GM12878 (cell line): ENCODE data around the gene ARHGAP40. TPM values are rescaled to one million over a fixed set of nuclear protein-coding genes. Genes with fewer than 3 reads are reported as not detected.

Source experiments
- ATAC-seq: fragments of 200-7000 bp; cut with Tn5 transposase; 3 replicates; pipeline ENCODE4 v1.9.1; 2020; ENCODE audit warnings: mild to moderate bottlenecking, moderate library complexity
- BruUV-seq: library from RNA; stranded (reverse); fragments of 400-500 nt; replicated peaks from 2 replicates; lab custom pipeline; 2021; lab: Mats Ljungman, UMichigan
- CTCF ChIA-PET: fragments of 300-600 bp; sonication (Branson Sonifier 250); formaldehyde crosslinking; extraction: SDS; loops from one replicate; lab custom pipeline; 2021; ENCODE audit warnings: inconsistent platforms; lab: Yijun Ruan, JAX
- POLR2A ChIA-PET: fragments of 350-600 bp; formaldehyde crosslinking; extraction: SDS; loops from one replicate; lab custom pipeline; 2021; ENCODE audit warnings: inconsistent platforms; lab: Charles Lee
- RAD21 ChIA-PET: fragments of 300-600 bp; sonication (Branson Sonifier 250); formaldehyde crosslinking; loops from one replicate; lab custom pipeline; 2023; ENCODE audit warnings: antibody characterized with exemption; ENCODE audit not compliant: unreplicated experiment; lab: Charles Lee
- SMC1A ChIA-PET: fragments of 300-600 bp; sonication (Branson Sonifier 250); formaldehyde crosslinking; loops from one replicate; lab custom pipeline; 2023; ENCODE audit not compliant: unreplicated experiment, uncharacterized antibody; lab: Charles Lee
- DNase-seq: peaks from one replicate; pipeline ENCODE4 v3.0.0-alpha.2; 2011; ENCODE audit warnings: low read depth, low spot score
- FAIRE-seq: peaks from 3 replicates; lab custom pipeline; 2011; peaks lifted over from hg19 to GRCh38; lab: Jason Lieb, UNC
- H2AFZ ChIP-seq: 2 replicates; pipeline ENCODE4 v1.6.0; 2011; ENCODE audit warnings: low read depth, low read length, control low read depth; ENCODE audit not compliant: control insufficient read depth
- H3K27ac ChIP-seq: 2 replicates; pipeline ENCODE4 v1.5.1; 2011; ENCODE audit warnings: control low read depth; ENCODE audit not compliant: control insufficient read depth, insufficient read depth
- H3K27me3 ChIP-seq, 2 experiments: replicated peaks in 1 of 2; 2 replicates each; pipeline versions ENCODE4 v1.6.0 to v1.6.1; 2011; ENCODE audit warnings: low read length in 1 of 2; ENCODE audit not compliant: control insufficient read depth in 2 of 2, insufficient read depth in 2 of 2
- H3K36me3 ChIP-seq, 2 experiments: 2 replicates each; pipeline ENCODE4 v1.5.1; 2011; ENCODE audit warnings: low read length in 1 of 2; ENCODE audit not compliant: control insufficient read depth in 2 of 2, insufficient read depth in 2 of 2
- H3K4me1 ChIP-seq: 2 replicates; pipeline ENCODE4 v1.6.1; 2011; ENCODE audit warnings: mild to moderate bottlenecking, low read length, moderate library complexity, mixed read lengths; ENCODE audit not compliant: control insufficient read depth, insufficient read depth
- H3K4me2 ChIP-seq: 2 replicates; pipeline ENCODE4 v1.6.0; 2011; ENCODE audit warnings: control low read depth; ENCODE audit not compliant: control insufficient read depth, insufficient read depth
- H3K4me3 ChIP-seq: fragments of 200-600 bp; sonication (generic); 2 replicates; pipeline ENCODE4 v1.5.1; 2016
- H3K79me2 ChIP-seq: 2 replicates; pipeline ENCODE4 v1.6.0; 2011; ENCODE audit warnings: low read length; ENCODE audit not compliant: control insufficient read depth, insufficient read depth
- H3K9ac ChIP-seq: 2 replicates; pipeline ENCODE4 v1.8.0; 2011; ENCODE audit warnings: low read length, control low read depth, mixed read lengths; ENCODE audit not compliant: control insufficient read depth, insufficient read depth
- H3K9me3 ChIP-seq: replicated peaks from 3 replicates; pipeline ENCODE4 v1.5.1; 2011; ENCODE audit warnings: mild to moderate bottlenecking, low read length; ENCODE audit not compliant: control insufficient read depth, insufficient read depth
- H4K20me1 ChIP-seq: 2 replicates; pipeline ENCODE4 v1.6.0; 2011; ENCODE audit not compliant: control insufficient read depth, insufficient read depth
- ASH2L ChIP-seq: fragments of 300-600, 200-600 bp; sonication (generic); IDR thresholded peaks from 2 replicates; pipeline ENCODE4 v1.6.1; 2017; ENCODE audit warnings: low read depth, mild to moderate bottlenecking, borderline replicate concordance
- NFYA ChIP-seq: IDR thresholded peaks from 2 replicates; pipeline ENCODE4 v1.6.1; 2011; ENCODE audit warnings: low read depth, mild to moderate bottlenecking, low read length, improper control_type of control experiment, borderline replicate concordance
- TAF1 ChIP-seq: IDR thresholded peaks from 2 replicates; pipeline ENCODE4 v1.6.1; 2011; ENCODE audit warnings: mild to moderate bottlenecking, low read depth, low read length, borderline replicate concordance
- TCF7 ChIP-seq: IDR thresholded peaks from 2 replicates; pipeline ENCODE4 v1.6.1; 2014; ENCODE audit warnings: antibody characterized with exemption, borderline replicate concordance
- ZNF207 ChIP-seq: fragments of 450-650 bp; IDR thresholded peaks from 2 replicates; pipeline ENCODE4 v1.6.1; 2014; ENCODE audit warnings: antibody characterized with exemption, mild to moderate bottlenecking, borderline replicate concordance
- WGBS: methylation state at CpG from one replicate; pipeline ENCODE4 v1.1.6; 2016; ENCODE audit warnings: low lambda C conversion rate; ENCODE audit not compliant: insufficient replicate concordance, insufficient coverage; ENCODE audit errors: missing lambda C conversion rate; 5-methylcytosine and 5-hydroxymethylcytosine counted together
- in situ Hi-C: fragments of 300-500 bp; cut with MboI; formaldehyde crosslinking; loops from 9 replicates; pipeline ENCODE4 v1.14.3; 2018; ENCODE audit warnings: mixed read lengths
- intact Hi-C: fragments of 100-400 bp; cut with micrococcal nuclease; formaldehyde crosslinking; loops from one replicate; pipeline ENCODE4 v1.14.2; 2022; ENCODE audit not compliant: unreplicated experiment
- polyA plus RNA-seq, 11 experiments: library from polyadenylated mRNA; depleted of rRNA in 4 of 11; unstranded in 6 of 11; stranded (reverse) in 5 of 11; fragments of >200 nt; fragmentation: Nextera tagmentation in 4 of 11; fragmentation: Illumina TruSeq in 1 of 11; extraction: Ambion mirVana in 4 of 11; extraction: Trizol in 1 of 11; gene quantifications; 1 replicate in 1 of 11; 2 replicates in 10 of 11; pipeline versions ENCODE4 v1.2.1 to v1.2.3, GENCODE V29; 2011 to 2016; ENCODE audit warnings: inconsistent platforms in 2 of 11, missing spikeins in 2 of 11, low read depth in 1 of 11
- total RNA-seq, 4 experiments: library from RNA; depleted of rRNA in 3 of 4; stranded (reverse); fragments of >200 nt in 3 of 4; fragmentation: Illumina TruSeq in 1 of 4; extraction: Trizol in 1 of 4; gene quantifications; 2 replicates each; pipeline versions ENCODE4 v1.2.1 to v1.2.3, GENCODE V29; 2013 to 2021

Gene ARHGAP40
- total and polyA plus RNA-seq, 10 of the 15 experiments (the other 5 are each of a cell fraction or from before 2014, with no cell fraction given), result 0.06 to 0.07 TPM; not detected in 8

DNA sequence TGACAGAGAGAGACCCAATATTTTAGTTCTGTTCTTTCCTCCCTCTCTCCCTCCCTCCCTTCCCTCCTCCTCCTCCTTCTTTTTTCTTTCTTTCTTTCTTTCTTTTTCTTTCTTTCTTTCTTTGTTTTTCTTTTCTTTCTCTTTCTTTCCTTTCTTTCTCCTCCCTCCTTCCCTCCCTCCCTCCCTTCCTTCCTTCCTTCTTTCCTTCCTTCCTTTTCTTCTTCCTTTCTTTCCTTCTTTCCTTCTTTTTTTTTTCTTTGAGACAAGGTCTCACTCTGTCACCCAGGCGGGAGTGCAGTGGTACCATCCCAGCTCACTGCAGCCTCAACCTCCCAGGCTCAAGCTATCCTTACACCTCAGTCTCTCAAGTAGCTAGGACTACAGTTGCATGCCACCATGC is 28.4 kb downstream of the ARHGAP40 start (continued):
- TF ChIP-seq ZNF207, result no peak
- no peak for TF ChIP-seq NFYA
- no peak for TF ChIP-seq TAF1
- no peak for TF ChIP-seq TCF7

DNA sequence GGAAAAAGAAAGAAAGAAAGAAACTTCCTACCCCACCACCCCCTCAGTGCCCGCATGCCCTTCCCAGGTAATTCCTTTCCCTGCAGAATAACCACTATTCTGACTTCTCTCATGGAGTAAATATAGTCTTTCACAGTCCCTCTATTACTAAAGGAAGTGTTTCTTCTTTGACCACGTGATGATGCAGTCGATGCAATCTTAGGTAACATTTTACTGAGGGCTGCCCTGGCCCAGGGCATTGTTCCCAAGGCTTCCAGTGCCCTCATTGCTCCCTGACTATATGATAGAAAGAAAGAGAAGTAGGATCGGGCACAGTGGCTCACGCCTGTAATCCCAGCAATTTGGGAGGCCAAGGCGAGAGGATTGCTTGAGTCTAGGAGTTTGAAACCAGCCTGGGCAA is 29.1 kb downstream of the ARHGAP40 start:
- Histone ChIP-seq H3K27me3 (peaks cover 0 to 2% of the 10 kb centered on the region in 2 experiments; a peak in 1 of 4 replicates), H3K79me2 (no peaks in the 10 kb centered on the region), H3K4me3 (no peak overlapping the region), H2AFZ (no peak overlapping the region), H3K9me3 (no peaks in the 10 kb centered on the region)
- no peak for FAIRE-seq
- SMC1A ChIA-PET, result no interaction called here
- in situ Hi-C loops, result no loop called here
- TF ChIP-seq ASH2L, result no peak
- TF ChIP-seq, all 136 proteins: peak for 0
- no peak overlapping the region for H3K4me2 ChIP-seq
- ATAC-seq (no peak), DNase-seq (no peak)
- no peak overlapping the region for H3K9ac ChIP-seq
- BruUV-seq, result no TSS peak
- CTCF ChIA-PET, result interaction anchor here (1.0 kb wide), 1 partner anchor 9 kb away, joined by 3 read pairs; no protein-coding TSS in a partner anchor
- H3K4me1 ChIP-seq, result no peaks in the 10 kb centered on the region
- intact Hi-C loops, result no loop called here
- H3K36me3 ChIP-seq, result no peaks in the 10 kb centered on the region
- H3K27ac ChIP-seq, result no peak overlapping the region
- H4K20me1 ChIP-seq, result no peaks in the 10 kb centered on the region
- POLR2A ChIA-PET, result no interaction called here
- RAD21 ChIA-PET, result interaction anchor here (0.6 kb wide), 1 partner anchor 406 kb away, joined by 3 read pairs; no protein-coding TSS in a partner anchor
- 47% methylated on average over 6 of the region's 6 CpGs for WGBS
